GM19043 (cell line): Measurements from ENCODE around the gene HOATZ.

Experiments used
- ATAC-seq: cut with Tn5 transposase; IDR thresholded peaks from one replicate; pipeline ENCODE4 v1.9.1; 2021; ENCODE audit warnings: low read depth; ENCODE audit not compliant: unreplicated experiment

Gene HOATZ

GRCh38 chr11:111548525-111548924, 33.9 kb downstream of the HOATZ start:
- no peak for ATAC-seq

GRCh38 chr11:111549196-111549868, 34.8 kb downstream of the HOATZ start:
- ATAC-seq = no peak

- no peak for ATAC-seq
These were observed 35.3 kb downstream of the HOATZ start for GRCh38 chr11:111549869-111550203.

- no peak for ATAC-seq
These were observed 35.7 kb downstream of the HOATZ start for GRCh38 chr11:111550258-111550657.

GRCh38 chr11:111554532-111554931, 40.0 kb downstream of the HOATZ start:
- no peak for ATAC-seq

- ATAC-seq = no peak
These were observed 40.7 kb downstream of the HOATZ start for GRCh38 chr11:111555255-111555654.

- ATAC-seq = no peak
These were observed 43.0 kb downstream of the HOATZ start for GRCh38 chr11:111557425-111558111.

GRCh38 chr11:111559800-111560464, 45.4 kb downstream of the HOATZ start:
- ATAC-seq = no peak

GRCh38 chr11:111560800-111561199, 46.2 kb downstream of the HOATZ start:
- ATAC-seq = no peak

- no peak for ATAC-seq
These were observed 46.7 kb downstream of the HOATZ start for GRCh38 chr11:111561306-111561705.

GRCh38 chr11:111561791-111562325, 47.3 kb downstream of the HOATZ start:
- ATAC-seq = no peak

- ATAC-seq = no peak
These were observed 48.3 kb downstream of the HOATZ start for GRCh38 chr11:111562692-111563389.

- no peak for ATAC-seq
These were observed 50.6 kb downstream of the HOATZ start for GRCh38 chr11:111565114-111565720.

- ATAC-seq = no peak
These were observed 51.7 kb downstream of the HOATZ start for GRCh38 chr11:111566324-111566723.

- ATAC-seq = no peak
These were observed 54.9 kb downstream of the HOATZ start for GRCh38 chr11:111569476-111569875.

- no peak for ATAC-seq
These were observed 56.2 kb downstream of the HOATZ start for GRCh38 chr11:111570796-111571195.

- ATAC-seq = no peak
These were observed 57.4 kb downstream of the HOATZ start for GRCh38 chr11:111571829-111572501.

GRCh38 chr11:111572581-111572980, 58.0 kb downstream of the HOATZ start:
- no peak for ATAC-seq

- ATAC-seq = no peak
These were observed 59.3 kb downstream of the HOATZ start for GRCh38 chr11:111573821-111574249.
